Mesothelial cell of epicardium (in vitro differentiated cells): ENCODE results near the gene MXRA8. TPM values are rescaled to one million over a fixed set of nuclear protein-coding genes. Genes with fewer than 3 reads are reported as not detected.

Experiments
- DNase-seq, 2 experiments: peaks; one replicate each; pipeline ENCODE4 v3.0.0; 2021; ENCODE audit warnings: low spot score in 2 of 2; ENCODE audit not compliant: unreplicated experiment in 2 of 2
- H3K27ac Mint-ChIP-seq: 2 replicates; pipeline ENCODE4 v1.8.0; 2021; ENCODE audit warnings: mixed read lengths
- H3K27me3 Mint-ChIP-seq: 2 replicates; pipeline ENCODE4 v1.8.0; 2021; ENCODE audit warnings: low read depth, mixed read lengths
- H3K36me3 Mint-ChIP-seq: 2 replicates; pipeline ENCODE4 v1.8.0; 2021; ENCODE audit warnings: mixed read lengths
- H3K4me1 Mint-ChIP-seq: 2 replicates; pipeline ENCODE4 v1.8.0; 2021; ENCODE audit warnings: mixed read lengths
- H3K4me3 Mint-ChIP-seq: 2 replicates; pipeline ENCODE4 v1.8.0; 2021; ENCODE audit warnings: mild to moderate bottlenecking, moderate library complexity, mixed read lengths
- H3K9me3 Mint-ChIP-seq: 2 replicates; pipeline ENCODE4 v1.8.0; 2021; ENCODE audit warnings: mixed read lengths
- CTCF ChIP-seq: fragments of 200-600 bp; sonication (generic); IDR thresholded peaks from one replicate; pipeline ENCODE4 v1.5.0; 2021; ENCODE audit warnings: antibody characterized with exemption; ENCODE audit not compliant: unreplicated experiment
- microRNA-seq: library from miRNA; unstranded; fragments of <30 nt; microRNA quantifications from one replicate; pipeline ENCODE4 v1.2.0, GENCODE V29; 2021; ENCODE audit warnings: inconsistent platforms, mixed read lengths
- total RNA-seq: library from RNA; stranded (reverse); gene quantifications from 3 replicates; pipeline ENCODE4 v1.2.1, GENCODE V29; 2021

Gene MXRA8
- total RNA-seq, 1 donor from 2014 or later = 157 TPM

DNA sequence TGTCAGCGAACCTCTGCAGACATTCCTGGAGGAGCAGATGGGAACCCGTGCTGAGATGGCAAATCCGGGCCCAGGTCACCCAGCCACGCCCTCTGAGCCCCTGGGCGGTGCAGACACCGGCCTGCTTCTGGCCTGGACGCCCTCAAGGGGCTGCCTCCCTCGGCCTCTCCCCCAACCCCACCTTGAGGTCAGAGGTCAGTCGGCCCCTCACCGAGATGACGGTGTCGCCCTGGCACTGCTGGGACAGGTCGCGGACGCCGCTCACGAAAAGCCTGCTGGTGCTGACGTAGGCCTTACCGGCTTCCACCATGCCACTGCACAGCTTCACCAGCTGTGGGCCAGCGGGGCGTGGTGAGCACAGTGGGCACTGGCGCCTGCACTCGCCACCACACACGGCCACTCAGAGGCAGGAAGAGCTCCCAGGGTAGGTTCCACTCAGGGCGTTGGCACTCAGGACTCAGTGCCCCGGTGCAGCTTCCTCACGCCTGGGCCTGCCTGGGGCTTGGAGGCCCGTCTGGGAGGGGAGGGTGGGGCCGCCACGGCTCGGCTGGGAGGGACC is 55.3 kb downstream of the MXRA8 start:
- no peak for TF ChIP-seq CTCF
- H3K36me3 Mint-ChIP-seq = no peaks in the 10 kb centered on the region
- H3K4me1 Mint-ChIP-seq = peaks cover 23% of the 10 kb centered on the region
- DNase-seq = no peak
- H3K9me3 Mint-ChIP-seq = no peaks in the 10 kb centered on the region
- H3K27me3 Mint-ChIP-seq = no peaks in the 10 kb centered on the region
- no peak overlapping the region for H3K27ac Mint-ChIP-seq
- H3K4me3 Mint-ChIP-seq = no peak overlapping the region

Small RNA genes lying within 50 kb of the gene (microRNA-seq; reads per million reads assigned to microRNA genes)
- gene MIR6727 (not detected), gene MIR6808 (1.2 reads per million)

Other genes starting within 250 kb of the MXRA8 start
- 28.4 to 32.8 TPM (median 31.8 TPM) in 3 replicates for gene C1orf159, start 242.5 kb downstream of the MXRA8 start, total RNA-seq
- 0.32 to 0.47 TPM in 2 of 3 replicates, not detected in the other for gene TTLL10, start 184.7 kb downstream of the MXRA8 start, total RNA-seq
- gene TNFRSF18, start 152.0 kb downstream of the MXRA8 start, total RNA-seq = 0.51 to 1.2 TPM (median 0.93 TPM) in 3 replicates
- 0.18 to 0.34 TPM (median 0.29 TPM) in 3 replicates for gene TNFRSF4, start 144.4 kb downstream of the MXRA8 start, total RNA-seq
- gene SDF4, start 126.6 kb downstream of the MXRA8 start, total RNA-seq = 103 to 110 TPM (median 108 TPM) in 3 replicates
- gene B3GALT6, start 126.3 kb downstream of the MXRA8 start, total RNA-seq = 32.1 to 34.1 TPM (median 33.4 TPM) in 3 replicates
- 10.2 to 12.2 TPM (median 10.4 TPM) in 3 replicates for gene C1QTNF12, start 111.8 kb downstream of the MXRA8 start, total RNA-seq
- gene UBE2J2, start 84.7 kb downstream of the MXRA8 start, total RNA-seq = 67.3 to 76.6 TPM (median 75.7 TPM) in 3 replicates
- gene SCNN1D, start 78.1 kb downstream of the MXRA8 start, total RNA-seq = 16.0 to 17.5 TPM (median 16.8 TPM) in 3 replicates
- 85.5 to 97.3 TPM (median 91.0 TPM) in 3 replicates for gene ACAP3, start 50.6 kb downstream of the MXRA8 start, total RNA-seq
- gene PUSL1, start 50.0 kb downstream of the MXRA8 start, total RNA-seq = 12.7 to 14.5 TPM (median 14.2 TPM) in 3 replicates
- 163 to 165 TPM (median 165 TPM) in 3 replicates for gene INTS11, start 33.9 kb downstream of the MXRA8 start, total RNA-seq
- gene CPTP, start 33.8 kb downstream of the MXRA8 start, total RNA-seq = 17.8 to 19.3 TPM (median 18.5 TPM) in 3 replicates
- gene TAS1R3, start 27.3 kb downstream of the MXRA8 start, total RNA-seq = 0.98 to 1.0 TPM (median 1.00 TPM) in 3 replicates
- 54.5 to 58.5 TPM (median 54.7 TPM) in 3 replicates for gene DVL1, start 9.1 kb downstream of the MXRA8 start, total RNA-seq
- gene AURKAIP1, start 16.7 kb upstream of the MXRA8 start, total RNA-seq = 75.5 to 78.6 TPM (median 78.3 TPM) in 3 replicates
- 396 to 423 TPM (median 405 TPM) in 3 replicates for gene CCNL2, start 40.8 kb upstream of the MXRA8 start, total RNA-seq
- gene MRPL20, start 48.7 kb upstream of the MXRA8 start, total RNA-seq = 87.9 to 98.2 TPM (median 94.7 TPM) in 3 replicates
- gene ANKRD65, start 62.7 kb upstream of the MXRA8 start, total RNA-seq = 10.9 to 12.3 TPM (median 11.3 TPM) in 3 replicates
- 57.0 to 59.1 TPM (median 57.7 TPM) in 3 replicates for gene VWA1, start 77.1 kb upstream of the MXRA8 start, total RNA-seq
- 2.2 to 3.9 TPM (median 2.9 TPM) in 3 replicates for gene ATAD3C, start 91.1 kb upstream of the MXRA8 start, total RNA-seq
- 38.5 to 43.6 TPM (median 39.2 TPM) in 3 replicates for gene ATAD3B, start 113.2 kb upstream of the MXRA8 start, total RNA-seq
- gene ATAD3A, start 153.6 kb upstream of the MXRA8 start, total RNA-seq = 31.8 to 35.4 TPM (median 35.3 TPM) in 3 replicates
- 16.7 to 18.3 TPM (median 17.3 TPM) in 3 replicates for gene TMEM240, start 182.1 kb upstream of the MXRA8 start, total RNA-seq
- 97.2 to 98.8 TPM (median 97.4 TPM) in 3 replicates for gene SSU72, start 216.3 kb upstream of the MXRA8 start, total RNA-seq
- 5.4 to 6.2 TPM (median 5.4 TPM) in 3 replicates for gene FNDC10, start 241.6 kb upstream of the MXRA8 start, total RNA-seq